ENCODE data around the gene GBGT1.
A peak's percentile ranks its signal among the peaks of the same experiment; 100 is the strongest.

The GBGT1 gene

GRCh38 chr9:133161547-133161950 lies 2.2 kb downstream of the GBGT1 start:
- DNase-seq, result no peak

- no peak for DNase-seq
These were observed 2.8 kb downstream of the GBGT1 start for GRCh38 chr9:133160742-133161546.

GRCh38 chr9:133158695-133159094 lies 5.0 kb downstream of the GBGT1 start:
- DNase-seq, result no peak

GRCh38 chr9:133155156-133155555 lies 8.6 kb downstream of the GBGT1 start:
- no peak for DNase-seq

- DNase-seq, result no peak
These were observed 9.4 kb downstream of the GBGT1 start for GRCh38 chr9:133154097-133154989.

GRCh38 chr9:133153227-133154096 lies 10.3 kb downstream of the GBGT1 start:
- DNase-seq, result no peak

GRCh38 chr9:133151601-133152525 lies 11.9 kb downstream of the GBGT1 start:
- DNase-seq, result no peak

- no peak for DNase-seq
These were observed 12.7 kb downstream of the GBGT1 start for GRCh38 chr9:133151041-133151440.

- DNase-seq, result peak; percentile 87
These were observed 14.3 kb downstream of the GBGT1 start for GRCh38 chr9:133149130-133150015.

- no peak for DNase-seq
These were observed 15.2 kb downstream of the GBGT1 start for GRCh38 chr9:133148199-133149129.

GRCh38 chr9:133147412-133148198 lies 16.1 kb downstream of the GBGT1 start:
- DNase-seq, result peak; percentile 62

- DNase-seq, result no peak
These were observed 16.8 kb downstream of the GBGT1 start for GRCh38 chr9:133146746-133147411.

GRCh38 chr9:133144904-133145851 lies 18.5 kb downstream of the GBGT1 start:
- DNase-seq, result no peak

GRCh38 chr9:133144142-133144903 lies 19.4 kb downstream of the GBGT1 start:
- peak; percentile 49 for DNase-seq

- no peak for DNase-seq
These were observed 20.0 kb downstream of the GBGT1 start for GRCh38 chr9:133143639-133144141.

All from NCI-H2107 (cell line).